AML-193 (cell line): ENCODE results near the gene SCAF4.
A peak's percentile ranks its signal among the peaks of the same experiment; 100 is the strongest.
"Not testable (repeated sequence)": the region's sequence is repeated elsewhere in the genome, so short reads cannot be mapped to it uniquely, and the experiment has no call there.

Source experiments
- DNase-seq, 2 experiments: peaks; one replicate each; lab custom pipeline; 2025; lab: John Stamatoyannopoulos, UW

SCAF4 gene

GRCh38 chr21:31673321-31673912 lies 58.5 kb downstream of the SCAF4 start:
- DNase-seq: no peak

- DNase-seq: no peak
Measured at GRCh38 chr21:31671931-31672330, 60.0 kb downstream of the SCAF4 start.

GRCh38 chr21:31671146-31671716 lies 60.7 kb downstream of the SCAF4 start:
- DNase-seq: no peak

- DNase-seq: no peak
Measured at GRCh38 chr21:31670070-31670469, 61.8 kb downstream of the SCAF4 start.

DNA sequence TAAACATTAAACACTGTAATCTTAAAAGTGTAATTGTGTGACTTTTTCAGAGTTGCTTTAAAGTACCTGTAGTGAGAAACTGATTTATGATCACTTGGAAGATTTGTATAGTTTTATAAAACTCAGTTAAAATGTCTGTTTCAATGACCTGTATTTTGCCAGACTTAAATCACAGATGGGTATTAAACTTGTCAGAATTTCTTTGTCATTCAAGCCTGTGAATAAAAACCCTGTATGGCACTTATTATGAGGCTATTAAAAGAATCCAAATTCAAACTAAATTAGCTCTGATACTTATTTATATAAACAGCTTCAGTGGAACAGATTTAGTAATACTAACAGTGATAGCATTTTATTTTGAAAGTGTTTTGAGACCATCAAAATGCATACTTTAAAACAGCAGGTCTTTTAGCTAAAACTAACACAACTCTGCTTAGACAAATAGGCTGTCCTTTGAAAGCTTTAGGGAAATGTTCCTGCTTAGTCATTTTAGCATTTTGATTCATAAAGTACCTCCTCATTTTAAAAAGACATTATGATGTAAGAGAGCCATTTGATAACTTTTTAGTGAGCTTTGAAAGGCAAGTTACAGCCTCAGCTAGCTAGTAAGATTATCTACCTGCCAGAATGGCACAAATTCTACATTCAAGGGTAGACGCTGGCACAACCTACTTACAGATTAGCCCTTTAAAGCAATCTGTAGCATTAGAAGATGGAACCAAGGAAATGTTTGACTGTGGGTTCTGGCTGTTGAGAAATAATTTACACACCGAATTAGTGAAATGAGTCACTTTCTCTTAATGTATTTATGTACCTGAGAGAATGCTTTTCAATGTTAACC lies 63.0 kb downstream of the SCAF4 start:
- DNase-seq: no peak

DNA sequence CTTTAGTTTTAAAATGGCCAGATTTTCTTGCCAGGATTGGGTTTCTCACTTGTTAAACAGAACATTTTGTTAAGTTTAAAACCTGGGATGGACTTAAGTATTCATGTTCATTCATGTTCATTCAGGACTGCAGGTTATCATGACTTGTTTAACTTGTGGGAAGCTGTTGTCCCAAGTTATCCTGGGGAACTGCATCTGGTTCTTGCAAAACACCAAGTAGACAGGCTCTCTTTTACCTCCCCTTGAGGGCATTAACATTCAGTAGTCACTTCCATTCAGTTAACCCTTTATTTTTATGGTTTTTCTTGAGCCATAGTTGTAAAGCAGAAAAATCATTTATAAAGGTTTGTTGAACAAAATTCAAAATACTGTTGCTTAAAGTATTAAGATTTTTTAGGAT lies 64.3 kb downstream of the SCAF4 start:
- DNase-seq: no peak

- no peak for DNase-seq
Measured at GRCh38 chr21:31667132-31667531, 64.8 kb downstream of the SCAF4 start.

DNA sequence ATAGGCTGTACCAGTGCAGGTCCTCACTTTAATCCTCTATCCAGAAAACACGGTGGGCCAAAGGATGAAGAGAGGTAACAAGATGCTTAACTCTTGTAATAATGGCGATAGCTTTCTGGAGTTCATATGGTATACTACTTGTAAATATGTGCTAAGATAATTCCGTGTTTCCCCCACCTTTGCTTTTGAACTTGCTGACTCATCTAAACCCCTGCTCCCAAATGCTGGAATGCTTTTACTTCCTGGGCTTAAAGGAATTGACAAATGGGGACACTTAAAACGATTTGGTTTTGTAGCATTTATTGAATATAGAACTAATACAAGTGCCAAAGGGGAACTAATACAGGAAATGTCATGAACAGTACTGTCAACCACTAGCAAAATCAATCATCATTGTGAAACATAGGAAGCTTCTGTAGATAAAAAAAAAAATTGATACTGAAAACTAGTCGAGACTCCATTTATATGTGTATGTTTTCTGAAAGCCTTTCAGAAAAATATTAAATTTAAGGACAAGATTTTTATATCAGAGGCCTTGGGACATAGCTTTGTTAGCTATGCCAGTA lies 65.4 kb downstream of the SCAF4 start:
- no peak for DNase-seq

GRCh38 chr21:31665869-31666268 lies 66.0 kb downstream of the SCAF4 start:
- not testable (repeated sequence) for DNase-seq

DNA sequence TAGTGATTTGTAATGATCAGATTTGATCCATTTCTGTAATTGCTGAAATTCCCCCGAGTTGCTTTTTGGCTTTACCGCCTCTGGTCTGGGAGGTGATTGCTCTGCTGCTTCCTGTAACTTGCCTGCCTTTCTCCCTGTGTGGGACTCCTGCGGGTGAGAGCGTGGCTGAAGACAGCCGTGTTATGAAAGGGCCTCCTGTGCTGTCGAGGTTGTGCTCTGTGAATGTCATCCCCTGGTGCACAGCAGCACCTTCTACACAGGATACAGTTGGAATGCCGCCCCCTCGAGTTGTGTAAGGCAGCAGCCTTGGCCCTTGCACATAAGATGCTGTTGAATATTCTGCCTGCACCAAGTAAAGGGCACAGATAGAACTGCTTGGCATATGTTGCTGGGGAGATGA lies 66.5 kb downstream of the SCAF4 start:
- peak; percentile 15 to 26 for DNase-seq

GRCh38 chr21:31663584-31664249 lies 68.2 kb downstream of the SCAF4 start:
- no peak for DNase-seq

DNA sequence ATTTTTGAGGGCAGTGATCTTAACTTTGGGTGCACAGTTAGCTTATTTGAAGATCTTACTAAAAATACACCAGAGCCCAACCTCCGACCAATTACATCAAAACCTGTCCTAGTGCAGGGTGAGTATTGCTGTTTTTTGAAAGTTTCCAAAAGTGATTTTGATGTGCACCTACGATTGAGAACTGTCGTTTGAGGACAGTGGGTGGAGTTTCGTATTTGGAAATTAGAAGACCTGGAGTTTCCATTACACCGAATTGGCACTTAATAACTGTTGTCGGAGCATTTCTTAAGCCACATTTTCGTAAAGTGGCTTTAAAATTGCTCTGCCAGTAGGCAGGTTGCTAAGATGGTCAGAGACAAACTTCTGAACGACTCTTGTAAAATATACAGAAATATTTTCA lies 71.3 kb downstream of the SCAF4 start:
- DNase-seq: no peak

DNA sequence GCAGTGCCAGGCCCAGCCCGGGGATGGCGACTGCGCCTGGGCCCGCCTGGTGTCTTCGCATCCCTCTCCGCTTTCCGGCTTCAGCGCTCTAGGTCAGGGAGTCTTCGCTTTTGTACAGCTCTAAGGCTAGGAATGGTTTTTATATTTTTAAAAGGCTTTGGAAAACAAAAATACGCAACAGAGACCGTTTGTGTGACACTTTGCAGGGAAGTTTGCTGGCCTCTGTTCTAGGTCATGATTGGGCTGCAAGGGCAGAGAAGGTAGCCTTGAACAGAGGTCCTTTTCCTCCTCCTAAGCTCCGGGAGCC lies 71.7 kb downstream of the SCAF4 start:
- peak in 1 of 2 experiments; percentile 14 for DNase-seq

GRCh38 chr21:31659536-31660258 lies 72.2 kb downstream of the SCAF4 start, which contains the start of gene SOD1:
Gene SOD1, plus strand, starts transcription at chr21:31659693. Its CDS starts 77 bp downstream, at chr21:31659770.
- peak; percentile 91 to 92 for DNase-seq

DNA sequence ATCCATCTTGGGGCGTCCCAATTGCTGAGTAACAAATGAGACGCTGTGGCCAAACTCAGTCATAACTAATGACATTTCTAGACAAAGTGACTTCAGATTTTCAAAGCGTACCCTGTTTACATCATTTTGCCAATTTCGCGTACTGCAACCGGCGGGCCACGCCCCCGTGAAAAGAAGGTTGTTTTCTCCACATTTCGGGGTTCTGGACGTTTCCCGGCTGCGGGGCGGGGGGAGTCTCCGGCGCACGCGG lies 72.7 kb downstream of the SCAF4 start:
- no peak for DNase-seq

GRCh38 chr21:31658053-31658452 lies 73.9 kb downstream of the SCAF4 start:
- no peak for DNase-seq

- DNase-seq: no peak
Measured at GRCh38 chr21:31656199-31657095, 75.5 kb downstream of the SCAF4 start.

GRCh38 chr21:31654821-31655580 lies 76.9 kb downstream of the SCAF4 start:
- DNase-seq: not testable (repeated sequence)

DNA sequence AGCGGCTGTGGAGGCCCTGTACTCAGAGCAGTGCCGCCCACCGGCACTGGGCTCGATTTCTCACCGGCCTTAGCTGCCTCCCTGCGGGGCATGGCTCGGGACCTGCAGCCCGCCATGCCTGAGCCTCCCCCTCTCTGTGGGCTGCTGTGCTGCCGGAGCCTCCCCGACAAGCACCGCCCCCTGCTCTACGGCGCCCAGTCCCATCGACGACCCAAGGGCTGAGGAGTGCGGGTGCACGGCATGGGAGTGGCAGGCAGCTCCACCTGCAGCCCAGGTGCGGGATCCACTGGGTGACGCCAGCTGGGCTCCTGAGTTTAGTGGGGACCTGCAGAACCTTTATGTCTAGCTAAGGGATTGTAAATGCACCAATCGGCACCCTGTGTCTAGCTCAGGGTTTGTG lies 77.6 kb downstream of the SCAF4 start:
- no peak for DNase-seq

- DNase-seq: not testable (repeated sequence)
Measured at GRCh38 chr21:31651491-31651890, 80.4 kb downstream of the SCAF4 start.
